Epithelial cell of proximal tubule (primary cell): ENCODE results near the gene STARD10. TPM values are rescaled to one million over a fixed set of nuclear protein-coding genes. Genes with fewer than 3 reads are reported as not detected.
"Not testable (repeated sequence)": the region's sequence is repeated elsewhere in the genome, so short reads cannot be mapped to it uniquely, and the experiment has no call there.

Source experiments
- DNase-seq: peaks from one replicate; pipeline ENCODE4 v3.0.0-alpha.2; 2011; ENCODE audit warnings: low read depth
- H3K4me3 ChIP-seq: 2 replicates; pipeline ENCODE4 v1.5.1; 2011; ENCODE audit warnings: low read depth, mild to moderate bottlenecking, low read length
- total RNA-seq: library from RNA; depleted of rRNA; stranded (reverse); fragments of >200 nt; gene quantifications from 2 replicates; pipeline ENCODE4 v1.2.3, GENCODE V29; 2015
- TF ChIP-seq, protein P1 (sequence below): conservative IDR thresholded peaks from 2 replicates; pipeline ENCODE4 v1.5.1; 2012; ENCODE audit warnings: low read depth, mild to moderate bottlenecking, low read length

The STARD10 gene
- total RNA-seq, 1 donor from 2014 or later = 54.8 TPM

DNA sequence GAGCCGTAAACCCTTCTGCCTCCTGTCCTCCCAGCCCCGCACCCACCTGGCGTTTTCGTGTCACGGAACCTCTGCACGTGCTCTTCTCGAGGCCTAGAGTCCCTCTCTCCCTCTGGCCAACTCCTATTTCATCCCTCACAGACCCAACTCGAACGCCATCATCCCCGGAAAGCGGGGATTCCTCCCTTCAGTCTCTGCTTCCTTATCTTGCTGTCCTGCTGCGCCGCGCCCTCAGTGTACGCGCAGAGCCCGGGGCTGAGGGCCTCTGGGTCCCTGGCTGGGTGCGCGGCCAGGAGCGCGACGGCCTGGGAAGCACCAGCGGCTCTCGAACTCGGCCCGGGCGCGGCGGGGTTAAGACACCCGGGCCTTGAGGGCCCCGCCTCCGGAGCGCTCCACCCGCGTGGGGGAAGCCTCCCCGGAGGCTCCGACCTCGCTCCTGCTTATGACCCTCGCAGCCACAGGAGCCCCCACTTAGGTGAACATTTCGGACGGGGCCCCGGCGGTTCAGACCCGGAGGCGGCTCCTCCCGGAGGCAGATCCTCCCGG, 20.0 kb upstream of the STARD10 start:
- no peak for DNase-seq
- TF ChIP-seq, protein P1, sequence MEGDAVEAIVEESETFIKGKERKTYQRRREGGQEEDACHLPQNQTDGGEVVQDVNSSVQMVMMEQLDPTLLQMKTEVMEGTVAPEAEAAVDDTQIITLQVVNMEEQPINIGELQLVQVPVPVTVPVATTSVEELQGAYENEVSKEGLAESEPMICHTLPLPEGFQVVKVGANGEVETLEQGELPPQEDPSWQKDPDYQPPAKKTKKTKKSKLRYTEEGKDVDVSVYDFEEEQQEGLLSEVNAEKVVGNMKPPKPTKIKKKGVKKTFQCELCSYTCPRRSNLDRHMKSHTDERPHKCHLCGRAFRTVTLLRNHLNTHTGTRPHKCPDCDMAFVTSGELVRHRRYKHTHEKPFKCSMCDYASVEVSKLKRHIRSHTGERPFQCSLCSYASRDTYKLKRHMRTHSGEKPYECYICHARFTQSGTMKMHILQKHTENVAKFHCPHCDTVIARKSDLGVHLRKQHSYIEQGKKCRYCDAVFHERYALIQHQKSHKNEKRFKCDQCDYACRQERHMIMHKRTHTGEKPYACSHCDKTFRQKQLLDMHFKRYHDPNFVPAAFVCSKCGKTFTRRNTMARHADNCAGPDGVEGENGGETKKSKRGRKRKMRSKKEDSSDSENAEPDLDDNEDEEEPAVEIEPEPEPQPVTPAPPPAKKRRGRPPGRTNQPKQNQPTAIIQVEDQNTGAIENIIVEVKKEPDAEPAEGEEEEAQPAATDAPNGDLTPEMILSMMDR = no peak
- H3K4me3 ChIP-seq = peak overlapping the region; percentile 87

DNA sequence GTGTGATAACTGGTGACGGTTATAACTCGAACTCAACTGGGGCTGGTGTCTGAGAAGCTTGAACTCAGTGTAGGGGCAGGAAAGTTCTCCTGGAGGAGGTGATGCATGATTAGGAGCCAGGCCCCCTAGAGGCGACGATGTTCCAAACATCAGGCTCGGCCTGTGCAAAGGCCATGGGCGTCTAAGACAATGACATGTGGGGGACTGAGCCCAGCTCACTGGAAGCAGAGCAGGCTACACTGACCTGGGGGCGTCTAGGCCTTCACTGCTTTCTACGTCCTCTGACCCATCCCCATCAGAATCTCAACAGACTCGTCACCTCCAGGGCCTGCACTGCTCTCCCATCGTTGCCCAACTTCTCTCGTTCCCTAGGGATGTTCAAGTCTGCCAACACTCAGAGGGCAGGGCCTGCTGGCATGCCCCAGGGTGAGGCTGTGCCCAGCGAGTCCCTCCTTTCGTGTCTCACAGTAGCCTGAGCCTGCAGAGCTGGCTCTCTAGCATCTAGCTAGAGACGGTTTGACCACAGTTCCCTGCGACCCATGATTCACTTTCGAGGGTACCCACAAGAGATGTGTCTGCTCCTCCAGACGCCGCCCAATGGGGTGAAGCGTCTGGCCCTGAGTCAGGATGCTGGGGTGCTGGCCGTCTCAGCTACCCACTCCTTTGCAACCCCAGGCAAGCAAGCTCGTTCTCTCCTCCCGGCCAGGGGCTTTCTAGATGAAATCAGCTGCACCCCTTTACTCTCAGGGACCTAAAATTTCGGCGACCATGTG, 19.3 kb upstream of the STARD10 start:
- no peak for DNase-seq
- TF ChIP-seq, protein P1 = peak; percentile 74
- H3K4me3 ChIP-seq = peak overlapping the region; percentile 87

DNA sequence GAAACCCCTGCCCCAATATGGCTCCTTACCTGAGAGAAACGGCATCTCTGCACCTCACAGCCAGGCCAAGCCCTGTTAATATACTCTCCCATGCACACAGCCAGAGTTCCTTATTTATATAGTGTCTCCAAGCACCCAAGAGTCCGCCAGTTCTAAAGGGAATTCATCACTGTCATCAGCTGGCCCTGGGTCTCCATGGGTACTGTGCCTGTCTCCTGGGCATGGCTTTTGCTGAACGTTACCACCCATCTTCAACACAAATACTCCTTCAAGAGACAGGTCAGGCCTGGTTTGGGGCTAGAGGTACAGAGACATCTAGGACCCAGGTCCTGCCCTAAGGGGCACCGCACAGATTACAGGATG, 18.7 kb upstream of the STARD10 start:
- peak overlapping the region; percentile 87 for H3K4me3 ChIP-seq
- TF ChIP-seq, protein P1 = no peak
- no peak for DNase-seq

DNA sequence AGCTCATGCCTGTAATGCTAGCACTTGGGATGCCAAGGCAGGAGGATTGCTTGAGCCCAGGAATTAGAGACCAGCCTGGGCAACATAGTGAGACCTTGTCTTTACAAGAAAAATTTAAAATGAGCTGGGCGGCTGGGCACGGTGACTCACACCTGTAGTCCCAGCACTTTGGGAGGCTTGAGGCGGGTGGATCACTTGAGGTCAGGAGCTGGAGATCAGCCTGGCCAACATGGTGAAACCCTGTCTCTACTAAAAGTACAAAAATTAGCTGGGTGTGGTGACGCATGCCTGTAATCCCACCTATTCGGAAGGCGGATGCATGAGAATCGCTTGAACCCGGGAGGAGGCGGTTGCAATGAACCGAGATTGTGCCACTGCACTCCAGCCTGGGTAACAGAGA, 17.8 kb upstream of the STARD10 start:
- not testable (repeated sequence) for DNase-seq, H3K4me3 ChIP-seq

DNA sequence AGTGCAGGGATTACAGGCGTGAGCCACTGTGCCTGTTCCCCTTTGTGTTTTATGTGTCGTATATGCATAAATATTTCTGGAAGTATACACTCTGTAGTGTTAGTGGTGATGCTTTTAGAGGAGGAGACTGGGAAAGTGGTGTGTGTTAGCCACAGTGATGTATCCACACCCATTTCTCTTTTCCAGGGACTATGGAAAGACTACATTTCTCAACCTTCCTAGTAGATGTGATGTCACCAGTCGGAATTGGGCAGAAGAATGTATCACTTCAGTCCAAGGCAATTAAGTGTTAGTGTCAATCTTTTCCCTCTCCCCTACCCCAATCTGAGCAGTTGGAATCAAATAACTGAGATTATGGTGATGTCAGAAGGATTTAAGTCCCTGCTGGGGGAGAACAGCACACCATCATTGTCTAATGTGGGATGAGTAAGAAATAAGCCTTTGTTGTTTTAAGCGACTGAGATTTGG, 14.5 kb upstream of the STARD10 start:
- TF ChIP-seq, protein P1 = no peak
- no peak overlapping the region for H3K4me3 ChIP-seq
- no peak for DNase-seq

DNA sequence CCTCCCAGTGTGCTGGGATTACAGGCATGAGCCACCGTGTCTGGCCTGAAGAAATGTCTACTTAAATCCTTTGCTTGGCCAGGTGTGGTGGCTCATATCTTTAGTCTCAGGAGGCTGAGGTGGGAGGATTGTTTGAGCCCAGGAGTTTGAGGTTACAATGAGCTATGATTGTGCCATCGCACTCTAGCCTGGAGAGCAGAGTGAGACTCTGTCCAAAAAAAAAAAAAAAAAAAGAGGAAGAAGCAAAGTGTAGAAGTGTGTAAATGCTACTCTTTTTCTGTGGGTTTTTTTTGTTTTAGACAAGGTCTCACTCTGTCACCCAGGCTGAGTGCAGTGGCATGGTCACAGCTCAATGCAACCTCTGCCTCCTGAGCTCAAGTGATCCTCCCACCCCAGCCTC, 13.9 kb upstream of the STARD10 start:
- TF ChIP-seq, protein P1 = no peak
- DNase-seq = no peak
- H3K4me3 ChIP-seq = no peak overlapping the region

DNA sequence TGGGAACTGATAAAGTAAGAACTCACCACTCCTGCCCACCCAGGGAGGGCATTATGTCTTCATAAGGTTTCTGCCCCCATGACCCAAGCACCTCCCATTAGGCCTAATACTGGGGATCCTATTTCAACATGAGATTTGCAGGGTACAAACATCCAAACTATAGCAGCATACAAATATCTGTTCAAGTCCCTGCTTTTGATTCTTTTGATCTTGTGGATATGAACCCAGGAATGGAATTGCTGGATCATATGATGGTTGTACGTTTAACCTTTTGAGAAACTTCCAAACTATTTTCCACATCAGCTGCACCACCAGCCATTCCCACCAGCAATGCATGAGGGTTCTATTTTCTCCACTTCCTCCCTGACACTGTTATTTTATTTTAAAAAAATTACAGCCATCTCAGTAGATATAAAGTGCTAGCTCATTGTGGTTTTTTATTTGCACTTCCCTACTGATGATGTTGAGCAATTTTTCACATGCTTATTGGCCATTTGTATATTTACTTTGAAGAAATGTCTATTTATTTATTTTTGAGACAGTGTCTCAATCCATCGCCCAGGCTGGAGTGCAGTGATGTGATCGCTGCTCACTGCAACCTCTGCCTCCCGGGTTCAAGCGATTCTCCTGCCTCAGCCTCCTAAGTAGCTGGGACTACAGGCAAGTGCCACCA, 13.3 kb upstream of the STARD10 start:
- H3K4me3 ChIP-seq = no peak overlapping the region
- TF ChIP-seq, protein P1 = no peak
- DNase-seq = no peak

DNA sequence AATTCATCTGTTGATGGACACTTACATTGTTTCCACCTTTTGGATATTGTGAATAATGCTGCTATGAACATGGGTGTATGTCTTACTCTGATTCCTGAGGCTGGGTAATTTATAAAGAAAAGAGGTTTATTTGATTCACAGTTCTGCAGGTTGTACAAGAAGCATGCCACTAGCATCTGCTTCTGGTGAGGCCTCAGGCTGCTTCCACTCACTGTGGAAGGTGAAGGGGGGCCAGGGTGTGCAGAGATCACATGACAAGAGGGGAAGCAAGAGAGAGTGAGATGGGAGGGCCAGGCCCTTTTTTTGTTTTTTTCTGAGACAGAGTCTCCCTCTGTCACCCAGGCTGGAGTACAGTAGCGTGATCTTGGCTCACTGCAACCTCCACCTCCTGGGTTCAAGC, 12.5 kb upstream of the STARD10 start:
- not testable (repeated sequence) for DNase-seq, H3K4me3 ChIP-seq
